Nephron (organoid): Measurements from ENCODE around the gene CSMD2.

Experiments
- H3K27ac Mint-ChIP-seq, 3 experiments: 2 replicates each; pipeline ENCODE4 v1.8.0; 2020; ENCODE audit warnings: mixed read lengths in 3 of 3, mild to moderate bottlenecking in 2 of 3, moderate library complexity in 1 of 3
- H3K27me3 Mint-ChIP-seq: 2 replicates; pipeline ENCODE4 v1.8.0; 2021; ENCODE audit warnings: low read depth, mild to moderate bottlenecking, moderate library complexity, mixed read lengths
- H3K36me3 Mint-ChIP-seq: 2 replicates; pipeline ENCODE4 v1.8.0; 2020; ENCODE audit warnings: low read depth, mixed read lengths
- H3K4me1 Mint-ChIP-seq: 2 replicates; pipeline ENCODE4 v1.8.0; 2020; ENCODE audit warnings: mixed read lengths
- H3K4me3 Mint-ChIP-seq, 3 experiments: 2 replicates each; pipeline ENCODE4 v1.8.0; 2020; ENCODE audit warnings: mild to moderate bottlenecking in 3 of 3, mixed read lengths in 3 of 3, moderate library complexity in 2 of 3
- H3K9me3 Mint-ChIP-seq: 2 replicates; pipeline ENCODE4 v1.8.0; 2020; ENCODE audit warnings: mixed read lengths
- TF ChIP-seq, protein P1 (sequence below), 3 experiments: fragments of 200-600 bp; sonication (generic); IDR thresholded peaks; one replicate each; pipeline ENCODE4 v1.5.0; 2021; ENCODE audit warnings: antibody characterized with exemption in 3 of 3; ENCODE audit not compliant: unreplicated experiment in 3 of 3

CSMD2 gene

DNA sequence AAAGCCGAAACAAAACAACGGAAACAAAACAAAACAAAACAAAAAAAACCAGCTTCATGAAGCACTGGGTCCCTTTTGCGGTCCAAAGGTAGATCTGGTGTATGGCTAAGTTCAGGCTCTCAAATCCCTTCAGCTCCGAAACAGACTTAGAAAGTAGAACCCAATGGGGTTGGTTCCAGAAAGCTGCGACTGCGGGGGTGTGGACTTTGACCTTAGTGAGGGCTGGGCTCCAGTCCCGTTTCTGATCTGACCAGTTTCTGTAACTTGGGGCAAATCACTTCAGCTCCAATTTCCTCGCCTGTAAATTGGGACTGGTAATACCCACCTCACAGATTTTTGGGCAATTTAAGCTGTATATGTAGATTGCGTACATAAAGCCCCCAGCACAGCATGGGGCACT lies 587.4 kb downstream of the CSMD2 start:
- Mint-ChIP-seq H3K27ac (no peak overlapping the region), H3K9me3 (peaks cover 16% of the 10 kb centered on the region), H3K4me1 (peaks cover 15% of the 10 kb centered on the region), H3K4me3 (no peak overlapping the region), H3K27me3 (peaks cover 3% of the 10 kb centered on the region), H3K36me3 (peaks cover 5% of the 10 kb centered on the region)
- TF ChIP-seq, protein P1, sequence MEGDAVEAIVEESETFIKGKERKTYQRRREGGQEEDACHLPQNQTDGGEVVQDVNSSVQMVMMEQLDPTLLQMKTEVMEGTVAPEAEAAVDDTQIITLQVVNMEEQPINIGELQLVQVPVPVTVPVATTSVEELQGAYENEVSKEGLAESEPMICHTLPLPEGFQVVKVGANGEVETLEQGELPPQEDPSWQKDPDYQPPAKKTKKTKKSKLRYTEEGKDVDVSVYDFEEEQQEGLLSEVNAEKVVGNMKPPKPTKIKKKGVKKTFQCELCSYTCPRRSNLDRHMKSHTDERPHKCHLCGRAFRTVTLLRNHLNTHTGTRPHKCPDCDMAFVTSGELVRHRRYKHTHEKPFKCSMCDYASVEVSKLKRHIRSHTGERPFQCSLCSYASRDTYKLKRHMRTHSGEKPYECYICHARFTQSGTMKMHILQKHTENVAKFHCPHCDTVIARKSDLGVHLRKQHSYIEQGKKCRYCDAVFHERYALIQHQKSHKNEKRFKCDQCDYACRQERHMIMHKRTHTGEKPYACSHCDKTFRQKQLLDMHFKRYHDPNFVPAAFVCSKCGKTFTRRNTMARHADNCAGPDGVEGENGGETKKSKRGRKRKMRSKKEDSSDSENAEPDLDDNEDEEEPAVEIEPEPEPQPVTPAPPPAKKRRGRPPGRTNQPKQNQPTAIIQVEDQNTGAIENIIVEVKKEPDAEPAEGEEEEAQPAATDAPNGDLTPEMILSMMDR (IDR thresholded peaks at IDR 0.05; ENCODE audit: unreplicated experiment in 3 of 3) = no peak

GRCh38 chr1:33576821-33577599 lies 588.0 kb downstream of the CSMD2 start:
- Mint-ChIP-seq H3K4me1 (peaks cover 15% of the 10 kb centered on the region), H3K4me3 (no peak overlapping the region), H3K36me3 (peaks cover 5% of the 10 kb centered on the region), H3K9me3 (peaks cover 16% of the 10 kb centered on the region), H3K27me3 (peaks cover 3% of the 10 kb centered on the region), H3K27ac (no peak overlapping the region)
- TF ChIP-seq, protein P1 (IDR thresholded peaks at IDR 0.05; ENCODE audit: unreplicated experiment in 3 of 3) = no peak

- TF ChIP-seq, protein P1 (IDR thresholded peaks at IDR 0.05; ENCODE audit: unreplicated experiment in 3 of 3) = no peak
- H3K9me3 Mint-ChIP-seq = peaks cover 18% of the 10 kb centered on the region
- H3K36me3 Mint-ChIP-seq = peaks cover 5% of the 10 kb centered on the region
- H3K4me1 Mint-ChIP-seq = peaks cover 15% of the 10 kb centered on the region
- peaks cover 8% of the 10 kb centered on the region for H3K27me3 Mint-ChIP-seq
- no peak overlapping the region for H3K27ac Mint-ChIP-seq
- H3K4me3 Mint-ChIP-seq = no peak overlapping the region
Measured at GRCh38 chr1:33575324-33575879, 589.6 kb downstream of the CSMD2 start.

- peaks cover 18% of the 10 kb centered on the region for H3K9me3 Mint-ChIP-seq
- peaks cover 5% of the 10 kb centered on the region for H3K36me3 Mint-ChIP-seq
- no peak overlapping the region for H3K27ac Mint-ChIP-seq
- H3K4me1 Mint-ChIP-seq = peaks cover 15% of the 10 kb centered on the region
- TF ChIP-seq, protein P1 (IDR thresholded peaks at IDR 0.05; ENCODE audit: unreplicated experiment in 3 of 3) = no peak
- no peak overlapping the region for H3K4me3 Mint-ChIP-seq
- peaks cover 13% of the 10 kb centered on the region for H3K27me3 Mint-ChIP-seq
Measured at GRCh38 chr1:33573661-33574060, 591.4 kb downstream of the CSMD2 start.

DNA sequence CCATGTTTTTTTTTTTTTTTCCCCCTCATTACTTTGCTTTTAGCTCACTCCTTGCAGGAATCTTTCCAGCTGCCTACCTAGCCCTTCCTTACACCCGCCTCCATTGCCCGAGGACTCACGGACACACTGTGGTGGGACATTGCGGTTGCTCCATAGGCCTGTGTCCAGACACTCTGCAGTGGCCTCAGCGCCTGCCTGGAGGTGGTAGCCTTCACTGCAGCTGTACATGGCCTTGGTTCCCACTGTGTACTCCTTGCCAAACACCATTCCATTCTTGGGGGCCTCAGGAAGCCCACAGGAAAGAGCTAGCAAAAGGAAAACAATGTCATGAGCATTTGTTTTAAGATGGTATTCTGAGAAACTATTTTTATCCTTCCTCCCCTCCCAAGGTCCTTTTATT lies 592.6 kb downstream of the CSMD2 start:
- Mint-ChIP-seq H3K27ac (peak overlapping the region in 1 of 3 experiments; percentile 53), H3K27me3 (peaks cover 13% of the 10 kb centered on the region), H3K4me1 (peaks cover 15% of the 10 kb centered on the region), H3K9me3 (peaks cover 18% of the 10 kb centered on the region), H3K4me3 (peak overlapping the region in 1 of 3 experiments; percentile 38), H3K36me3 (peaks cover 5% of the 10 kb centered on the region)
- TF ChIP-seq, protein P1 (IDR thresholded peaks at IDR 0.05; ENCODE audit: unreplicated experiment in 3 of 3) = no peak
